PC-3 (cell line): ENCODE measurements around the gene ADAM23.

ENCODE experiments used
- EZH2 ChIP-seq: fragments of 300-600 bp; sonication (generic); IDR thresholded peaks from one replicate; pipeline ENCODE4 v1.6.1; 2017; ENCODE audit warnings: antibody characterized with exemption, mild to moderate bottlenecking, low read length; ENCODE audit not compliant: unreplicated experiment
- TF ChIP-seq, protein P1 (sequence below): fragments of 300-600 bp; sonication (generic); conservative IDR thresholded peaks from 2 replicates; pipeline ENCODE4 v1.5.1; 2017; ENCODE audit warnings: antibody characterized with exemption, low read depth, mild to moderate bottlenecking, low read length

- TF ChIP-seq, protein P1, sequence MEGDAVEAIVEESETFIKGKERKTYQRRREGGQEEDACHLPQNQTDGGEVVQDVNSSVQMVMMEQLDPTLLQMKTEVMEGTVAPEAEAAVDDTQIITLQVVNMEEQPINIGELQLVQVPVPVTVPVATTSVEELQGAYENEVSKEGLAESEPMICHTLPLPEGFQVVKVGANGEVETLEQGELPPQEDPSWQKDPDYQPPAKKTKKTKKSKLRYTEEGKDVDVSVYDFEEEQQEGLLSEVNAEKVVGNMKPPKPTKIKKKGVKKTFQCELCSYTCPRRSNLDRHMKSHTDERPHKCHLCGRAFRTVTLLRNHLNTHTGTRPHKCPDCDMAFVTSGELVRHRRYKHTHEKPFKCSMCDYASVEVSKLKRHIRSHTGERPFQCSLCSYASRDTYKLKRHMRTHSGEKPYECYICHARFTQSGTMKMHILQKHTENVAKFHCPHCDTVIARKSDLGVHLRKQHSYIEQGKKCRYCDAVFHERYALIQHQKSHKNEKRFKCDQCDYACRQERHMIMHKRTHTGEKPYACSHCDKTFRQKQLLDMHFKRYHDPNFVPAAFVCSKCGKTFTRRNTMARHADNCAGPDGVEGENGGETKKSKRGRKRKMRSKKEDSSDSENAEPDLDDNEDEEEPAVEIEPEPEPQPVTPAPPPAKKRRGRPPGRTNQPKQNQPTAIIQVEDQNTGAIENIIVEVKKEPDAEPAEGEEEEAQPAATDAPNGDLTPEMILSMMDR = no peak
- TF ChIP-seq EZH2 = no peak
Measured at GRCh38 chr2:206438196-206438724, 5.1 kb upstream of the ADAM23 start.
